Body of pancreas (tissue), 4 donors: ENCODE data around the gene FOXK1. TPM values are rescaled to one million over a fixed set of nuclear protein-coding genes. Genes with fewer than 3 reads are reported as not detected.

Experiments used
- ATAC-seq: fragments of 150-250 bp; one replicate; pipeline ENCODE4 v1.9.1; 2016
- DNase-seq, 4 donors: peaks; one replicate each; pipeline ENCODE4 v3.0.0-alpha.2; 2019
- H3K27ac ChIP-seq, 4 donors: fragments of 200-600 bp; sonication (generic); 1 replicate in 3 of 4; 2 replicates in 1 of 4; pipeline versions ENCODE4 v1.5.1 to v1.6.1; 2016 to 2019; ENCODE audit warnings: mild to moderate bottlenecking in 1 of 4, mixed read lengths in 1 of 4, moderate library complexity in 1 of 4
- H3K27me3 ChIP-seq, 2 donors: fragments of 200-600 bp; sonication (generic); one replicate each; pipeline ENCODE4 v1.6.0; 2016; ENCODE audit warnings: mild to moderate bottlenecking in 1 of 2
- H3K36me3 ChIP-seq, 2 donors: fragments of 200-600 bp; sonication (generic); replicated peaks in 1 of 2; 2 replicates each; pipeline ENCODE4 v1.5.1; 2016; ENCODE audit warnings: low read depth in 2 of 2; ENCODE audit not compliant: insufficient read depth in 1 of 2
- H3K4me1 ChIP-seq: fragments of 200-600 bp; sonication (generic); one replicate; pipeline ENCODE4 v1.6.0; 2016
- H3K4me3 ChIP-seq, 2 donors: fragments of 200-600 bp; sonication (generic); 1 replicate in 1 of 2; 2 replicates in 1 of 2; pipeline ENCODE4 v1.5.1; 2016 to 2019
- H3K9me3 ChIP-seq, 3 donors: fragments of 200-600 bp; sonication (generic); 1 replicate in 2 of 3; 2 replicates in 1 of 3; pipeline ENCODE4 v1.5.1; 2016
- CTCF ChIP-seq, 7 experiments: fragments of 450-650 bp in 4 of 7; fragments of 200-600 bp in 3 of 7; sonication (generic) in 3 of 7; IDR thresholded peaks; one replicate each; pipeline ENCODE4 v1.5.1; 2016 to 2019; ENCODE audit warnings: antibody characterized with exemption in 7 of 7
- POLR2A ChIP-seq, 3 donors: fragments of 450-650 bp; IDR thresholded peaks; one replicate each; pipeline ENCODE4 v1.6.1; 2016; ENCODE audit warnings: antibody characterized with exemption in 3 of 3, mild to moderate bottlenecking in 2 of 3
- whole genome bisulfite sequencing, 2 donors: methylation state at CpG; one replicate each; pipeline ENCODE4 v1.1.5; 2017; 5-methylcytosine and 5-hydroxymethylcytosine counted together
- intact Hi-C: fragments of 100-400 bp; cut with DNase I; formaldehyde crosslinking; loops from one replicate; pipeline ENCODE4 v1.15.1; 2023
- total RNA-seq, 2 donors: library from RNA; depleted of rRNA; stranded (reverse); fragments of >200 nt; gene quantifications; one replicate each; pipeline ENCODE4 v1.1.0, GENCODE V29; 2016

The FOXK1 gene
- total RNA-seq, 2 donors from 2014 or later: 16.2 to 17.6 TPM

DNA sequence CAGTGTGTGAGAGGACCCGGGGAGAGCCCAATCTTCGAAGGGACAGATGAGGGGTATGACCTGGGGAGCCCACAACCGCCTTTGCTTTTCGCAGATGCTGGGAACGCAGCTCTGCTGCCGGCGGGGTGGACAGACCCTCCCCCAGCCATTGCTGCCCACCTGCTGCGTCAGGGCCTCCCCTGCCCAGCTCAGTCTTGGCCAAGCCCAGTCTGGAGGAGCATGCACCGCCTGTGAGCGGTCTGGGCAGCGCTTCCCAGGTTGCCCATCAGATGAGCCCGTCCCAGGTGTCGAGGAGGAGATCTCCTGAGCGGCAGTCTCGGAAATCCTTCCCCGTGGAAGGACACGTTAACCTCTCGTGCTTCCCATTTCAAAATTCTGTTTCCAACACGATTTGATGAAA lies 76.0 kb downstream of the FOXK1 start:
- no peak overlapping the region for H3K4me3 ChIP-seq
- peaks cover 16 to 41% of the 10 kb centered on the region in 2 donors for H3K36me3 ChIP-seq
- H3K27me3 ChIP-seq: no peaks in the 10 kb centered on the region
- DNase-seq: no peak
- H3K27ac ChIP-seq: no peak overlapping the region
- no peak for ATAC-seq
- no peaks in the 10 kb centered on the region for H3K4me1 ChIP-seq
- H3K9me3 ChIP-seq: no peaks in the 10 kb centered on the region
- TF ChIP-seq POLR2A (IDR thresholded peaks at IDR 0.05) (no peak), CTCF (IDR thresholded peaks at IDR 0.05) (no peak)
- whole genome bisulfite sequencing, 2 donors: 90 to 91% methylated on average over 17 to 19 of the region's 19 CpGs
- intact Hi-C loops: loop anchor here (10.0 kb wide), 1 partner anchor 143 kb away; no protein-coding TSS in a partner anchor

DNA sequence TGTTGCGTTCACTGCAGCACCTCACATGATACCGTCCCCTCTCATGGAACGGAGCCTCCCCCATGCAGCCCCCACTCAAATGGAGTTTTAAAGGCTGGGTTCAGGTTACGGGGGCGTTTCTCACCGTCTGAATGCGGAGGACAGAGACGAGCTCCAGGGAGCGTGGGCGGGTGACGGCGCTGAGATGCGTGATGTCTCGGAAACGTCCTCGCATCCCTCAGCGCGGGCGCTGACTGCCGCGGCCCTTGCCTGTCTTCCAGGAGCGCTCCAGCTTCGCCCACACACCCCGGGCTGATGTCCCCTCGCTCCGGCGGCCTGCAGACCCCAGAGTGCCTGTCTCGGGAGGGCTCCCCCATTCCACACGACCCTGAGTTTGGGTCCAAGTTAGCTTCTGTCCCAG lies 76.7 kb downstream of the FOXK1 start:
- H3K4me1 ChIP-seq: no peaks in the 10 kb centered on the region
- no peak for ATAC-seq
- 90 to 95% methylated on average over 18 to 29 of the region's 29 CpGs for WGBS, 2 donors
- no peaks in the 10 kb centered on the region for H3K27me3 ChIP-seq
- H3K9me3 ChIP-seq: no peaks in the 10 kb centered on the region
- no peak for DNase-seq
- H3K4me3 ChIP-seq: no peak overlapping the region
- H3K27ac ChIP-seq: no peak overlapping the region
- TF ChIP-seq CTCF (IDR thresholded peaks at IDR 0.05) (no peak), POLR2A (IDR thresholded peaks at IDR 0.05) (no peak)
- peaks cover 22 to 48% of the 10 kb centered on the region in 2 donors for H3K36me3 ChIP-seq
- intact Hi-C loops: loop anchor here (10.0 kb wide), 1 partner anchor 144 kb away; no protein-coding TSS in a partner anchor

- no peaks in the 10 kb centered on the region for H3K9me3 ChIP-seq
- WGBS, 2 donors: 97% methylated on average over 18 of the region's 40 CpGs; no CpG with 5 or more reads in 1 of the 2 donors
- H3K27me3 ChIP-seq: no peaks in the 10 kb centered on the region
- no peak for ATAC-seq
- H3K4me1 ChIP-seq: no peaks in the 10 kb centered on the region
- intact Hi-C loops: loop anchor here (10.0 kb wide), 1 partner anchor 144 kb away; no protein-coding TSS in a partner anchor
- no peak for DNase-seq
- peaks cover 22 to 49% of the 10 kb centered on the region in 2 donors for H3K36me3 ChIP-seq
- no peak overlapping the region for H3K4me3 ChIP-seq
- TF ChIP-seq POLR2A (IDR thresholded peaks at IDR 0.05): no peak
- TF ChIP-seq CTCF (IDR thresholded peaks at IDR 0.05): no peak
- no peak overlapping the region for H3K27ac ChIP-seq
Observed at GRCh38 chr7:4759211-4759610, 77.1 kb downstream of the FOXK1 start.

DNA sequence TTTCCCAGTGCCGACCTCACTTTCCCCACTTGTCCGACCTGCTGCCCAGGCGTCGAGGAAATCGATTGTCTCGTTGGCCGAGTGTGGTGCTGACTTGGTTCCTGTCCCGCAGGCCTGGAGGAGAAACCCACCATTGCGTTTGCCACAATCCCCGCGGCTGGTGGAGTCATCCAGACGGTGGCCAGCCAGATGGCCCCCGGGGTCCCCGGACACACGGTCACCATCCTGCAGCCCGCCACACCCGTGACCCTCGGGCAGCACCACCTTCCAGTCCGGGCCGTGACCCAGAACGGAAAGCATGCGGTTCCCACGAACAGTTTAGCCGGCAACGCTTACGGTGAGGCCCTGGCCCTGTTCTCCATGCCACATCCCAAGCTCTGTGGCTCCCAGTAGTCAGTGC lies 78.9 kb downstream of the FOXK1 start:
- TF ChIP-seq CTCF (IDR thresholded peaks at IDR 0.05) (no peak), POLR2A (IDR thresholded peaks at IDR 0.05) (no peak)
- Histone ChIP-seq H3K4me1 (no peaks in the 10 kb centered on the region), H3K27ac (no peak overlapping the region), H3K27me3 (no peaks in the 10 kb centered on the region), H3K4me3 (no peak overlapping the region), H3K9me3 (no peaks in the 10 kb centered on the region), H3K36me3 (peaks cover 16 to 39% of the 10 kb centered on the region in 2 donors)
- ATAC-seq: no peak
- DNase-seq: no peak
- intact Hi-C loops: no loop called here
- WGBS, 2 donors: 97 to 98% methylated on average over 14 to 26 of the region's 26 CpGs
